Measurements from ENCODE around the gene INPP5A.

- TF ChIP-seq MYBL2 (IDR thresholded peaks at IDR 0.05; ENCODE audit: low read depth) (no peak), MYBL2 (CRISPR knock-in tag; IDR thresholded peaks at IDR 0.05; ENCODE audit: borderline replicate concordance) (no peak), SMAD3 (CRISPR knock-in tag; conservative IDR thresholded peaks at IDR 0.05) (no peak), RFX1 (IDR thresholded peaks at IDR 0.05) (no peak), SMARCA4 (IDR thresholded peaks at IDR 0.05) (no peak), SIRT6 (IDR thresholded peaks at IDR 0.05; ENCODE audit: low read depth, low read length) (no peak), TARDBP (IDR thresholded peaks at IDR 0.05) (no peak), PCBP2 (IDR thresholded peaks at IDR 0.05; ENCODE audit: low read depth, low read length, poor library complexity, severe bottlenecking) (no peak), ZNF561 (CRISPR knock-in tag; conservative IDR thresholded peaks at IDR 0.05) (no peak), ZNF639 (CRISPR knock-in tag; conservative IDR thresholded peaks at IDR 0.05 in 1 of 2, IDR thresholded peaks at IDR 0.05 in 1 of 2) (no peak), E2F5 (CRISPR knock-in tag; IDR thresholded peaks at IDR 0.05) (no peak), PRDM10 (IDR thresholded peaks at IDR 0.05; ENCODE audit: partially characterized antibody) (no peak), TAF7 (tag; IDR thresholded peaks at IDR 0.05) (no peak), NR1H2 (CRISPR knock-in tag; IDR thresholded peaks at IDR 0.05) (no peak)
These were observed 44.3 kb upstream of the INPP5A start for GRCh38 chr10:132493246-132493755.

All from K562 (cell line).